ENCODE measurements around the gene RAP2C.

Gene RAP2C

DNA sequence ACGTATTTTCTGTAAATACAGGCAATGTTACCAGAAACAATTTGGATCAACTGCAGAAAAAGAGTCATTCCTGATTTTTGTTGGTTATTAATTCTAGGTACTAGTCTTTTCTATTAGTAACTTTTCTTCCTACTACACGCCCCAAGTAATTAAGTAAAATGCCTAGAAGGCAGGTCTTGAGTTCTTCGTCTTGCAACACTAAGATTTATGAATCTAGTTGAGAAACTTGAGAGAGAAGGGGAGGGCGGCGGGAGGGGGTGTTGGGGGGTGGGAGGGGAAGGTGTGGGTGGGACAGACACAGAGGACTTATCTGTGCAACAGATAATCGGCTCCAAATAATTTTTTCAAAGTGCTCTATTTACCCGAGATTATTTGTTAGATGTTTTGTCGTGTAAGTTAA is 3.0 kb downstream of the RAP2C start:
- H3K27me3 Mint-ChIP-seq, result no peaks in the 10 kb centered on the region
- peaks cover 48% of the 10 kb centered on the region for H3K4me1 Mint-ChIP-seq (ENCODE audit: low read depth)
- peak overlapping the region; percentile 96 for H3K4me3 Mint-ChIP-seq
- peaks cover 10% of the 10 kb centered on the region for H3K36me3 Mint-ChIP-seq
- peak overlapping the region; percentile 97 for H3K27ac Mint-ChIP-seq
- no peaks in the 10 kb centered on the region for H3K9me3 Mint-ChIP-seq (ENCODE audit: low read depth)

DNA sequence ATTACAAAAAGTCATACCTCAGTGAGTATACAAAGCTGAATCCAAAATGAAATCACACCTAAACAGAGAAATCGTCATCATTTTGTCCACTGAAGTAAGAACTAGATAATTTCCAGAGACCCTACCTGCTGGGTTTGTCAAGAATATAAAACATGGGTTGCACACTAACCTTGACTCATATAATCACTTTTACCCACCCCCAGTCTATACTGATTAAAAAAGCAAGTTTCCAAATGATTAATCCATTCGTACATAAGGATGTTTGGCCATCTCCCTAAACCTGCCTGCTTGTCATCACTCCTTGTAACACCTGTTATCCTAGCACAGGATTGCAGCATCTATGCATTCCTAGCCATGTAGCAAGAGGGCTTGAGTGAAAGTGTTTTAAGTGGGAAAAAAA is 4.7 kb downstream of the RAP2C start:
- Mint-ChIP-seq H3K4me1 (ENCODE audit: low read depth) (peaks cover 57% of the 10 kb centered on the region), H3K36me3 (peaks cover 10% of the 10 kb centered on the region), H3K27me3 (no peaks in the 10 kb centered on the region), H3K4me3 (peak overlapping the region; percentile 80), H3K27ac (peak overlapping the region; percentile 68), H3K9me3 (ENCODE audit: low read depth) (no peaks in the 10 kb centered on the region)

DNA sequence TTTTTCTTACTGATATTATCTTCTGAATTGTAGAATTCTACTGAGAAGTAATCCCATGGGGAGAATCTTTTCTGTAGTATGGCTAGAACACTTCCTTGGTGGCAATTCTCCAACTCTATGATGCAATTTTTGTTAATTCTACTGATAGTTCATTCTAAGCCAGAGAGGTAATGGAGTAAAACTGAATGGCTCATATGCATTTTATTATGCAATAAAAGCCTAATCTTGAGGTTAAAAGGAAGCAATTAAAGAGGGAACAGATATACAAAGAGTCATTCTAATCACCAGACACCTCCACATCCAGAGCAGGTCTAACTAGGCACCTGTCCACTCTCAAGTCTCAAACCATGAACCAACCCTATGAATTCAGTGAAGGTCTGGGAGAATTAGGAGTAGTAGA is 9.7 kb downstream of the RAP2C start:
- Mint-ChIP-seq H3K36me3 (peaks cover 9% of the 10 kb centered on the region), H3K4me1 (ENCODE audit: low read depth) (peaks cover 61% of the 10 kb centered on the region), H3K9me3 (ENCODE audit: low read depth) (no peaks in the 10 kb centered on the region), H3K27ac (peak overlapping the region; percentile 3), H3K4me3 (peak overlapping the region; percentile 11), H3K27me3 (no peaks in the 10 kb centered on the region)

DNA sequence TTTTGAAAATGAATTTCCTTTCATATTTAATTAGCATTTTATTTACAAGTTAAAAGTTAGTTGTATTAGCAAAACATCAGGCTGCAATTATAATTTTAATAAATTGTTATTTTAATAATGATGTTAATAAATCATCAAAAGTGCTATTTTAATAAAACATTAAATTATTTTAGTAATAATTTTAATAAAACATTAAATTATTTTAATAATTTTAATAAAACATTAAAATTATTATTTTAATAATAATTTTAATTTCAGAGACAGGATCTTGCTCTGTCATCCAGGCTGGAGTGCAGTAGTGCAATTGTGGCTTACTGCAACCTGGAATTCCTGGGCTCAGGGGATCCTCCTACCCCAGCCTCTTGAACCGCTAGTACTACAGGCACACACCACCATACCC is 10.8 kb downstream of the RAP2C start:
- Mint-ChIP-seq H3K4me3 (no peak overlapping the region), H3K4me1 (ENCODE audit: low read depth) (peaks cover 56% of the 10 kb centered on the region), H3K36me3 (peaks cover 5% of the 10 kb centered on the region), H3K9me3 (ENCODE audit: low read depth) (no peaks in the 10 kb centered on the region), H3K27me3 (no peaks in the 10 kb centered on the region), H3K27ac (no peak overlapping the region)

GRCh38 chrX:132207996-132208395 is 11.3 kb downstream of the RAP2C start:
- no peak overlapping the region for H3K27ac Mint-ChIP-seq
- H3K27me3 Mint-ChIP-seq, result no peaks in the 10 kb centered on the region
- H3K36me3 Mint-ChIP-seq, result peaks cover 5% of the 10 kb centered on the region
- H3K4me3 Mint-ChIP-seq, result no peak overlapping the region
- H3K4me1 Mint-ChIP-seq (ENCODE audit: low read depth), result peaks cover 56% of the 10 kb centered on the region
- no peaks in the 10 kb centered on the region for H3K9me3 Mint-ChIP-seq (ENCODE audit: low read depth)

DNA sequence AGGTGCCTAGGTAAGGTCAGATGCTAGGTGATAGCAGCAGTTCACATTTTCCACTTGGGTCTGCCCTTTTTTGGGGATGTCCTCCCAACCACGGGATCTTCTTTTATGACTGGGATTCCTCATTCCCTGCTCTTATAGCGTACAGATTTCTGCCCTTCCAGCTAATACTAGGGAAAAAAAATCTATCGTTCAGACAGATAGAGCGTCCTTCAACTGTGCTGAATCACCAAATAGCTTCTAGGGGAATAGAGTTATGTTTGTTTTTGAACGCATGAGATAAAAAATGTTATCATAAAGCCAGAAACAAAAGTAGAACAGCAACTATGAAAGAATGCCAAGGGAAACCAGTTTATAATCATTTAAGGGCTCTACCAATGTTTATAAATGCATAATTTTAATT is 13.0 kb downstream of the RAP2C start:
- no peak overlapping the region for H3K27ac Mint-ChIP-seq
- no peak overlapping the region for H3K4me3 Mint-ChIP-seq
- peaks cover 2% of the 10 kb centered on the region for H3K36me3 Mint-ChIP-seq
- no peaks in the 10 kb centered on the region for H3K27me3 Mint-ChIP-seq
- peaks cover 41% of the 10 kb centered on the region for H3K4me1 Mint-ChIP-seq (ENCODE audit: low read depth)
- no peaks in the 10 kb centered on the region for H3K9me3 Mint-ChIP-seq (ENCODE audit: low read depth)

DNA sequence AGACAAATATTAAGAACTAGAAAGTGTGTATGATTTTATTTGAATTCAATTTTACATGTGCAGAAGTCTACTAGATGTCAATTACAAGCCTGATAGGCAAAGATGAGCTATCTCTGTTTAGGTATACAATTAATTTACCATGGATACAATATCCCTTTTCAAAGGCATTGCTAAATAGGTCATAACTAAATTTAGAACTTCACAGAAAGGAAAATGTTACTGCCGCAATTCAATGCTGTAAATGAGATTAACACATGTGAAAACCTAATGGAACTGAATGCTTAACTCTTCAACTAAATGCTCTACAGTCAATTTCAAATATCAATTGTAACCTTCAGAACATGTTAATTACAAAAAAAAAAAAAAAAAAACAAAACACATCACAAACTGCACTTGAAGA is 14.6 kb downstream of the RAP2C start:
- no peak overlapping the region for H3K27ac Mint-ChIP-seq
- H3K9me3 Mint-ChIP-seq (ENCODE audit: low read depth), result no peaks in the 10 kb centered on the region
- peaks cover 2% of the 10 kb centered on the region for H3K36me3 Mint-ChIP-seq
- H3K27me3 Mint-ChIP-seq, result no peaks in the 10 kb centered on the region
- H3K4me1 Mint-ChIP-seq (ENCODE audit: low read depth), result peaks cover 27% of the 10 kb centered on the region
- no peak overlapping the region for H3K4me3 Mint-ChIP-seq

GRCh38 chrX:132200976-132201375 is 18.3 kb downstream of the RAP2C start:
- Mint-ChIP-seq H3K36me3 (peaks cover 6% of the 10 kb centered on the region), H3K27ac (no peak overlapping the region), H3K27me3 (no peaks in the 10 kb centered on the region), H3K4me1 (ENCODE audit: low read depth) (peaks cover 7% of the 10 kb centered on the region), H3K4me3 (no peak overlapping the region), H3K9me3 (ENCODE audit: low read depth) (peaks cover 5% of the 10 kb centered on the region)

DNA sequence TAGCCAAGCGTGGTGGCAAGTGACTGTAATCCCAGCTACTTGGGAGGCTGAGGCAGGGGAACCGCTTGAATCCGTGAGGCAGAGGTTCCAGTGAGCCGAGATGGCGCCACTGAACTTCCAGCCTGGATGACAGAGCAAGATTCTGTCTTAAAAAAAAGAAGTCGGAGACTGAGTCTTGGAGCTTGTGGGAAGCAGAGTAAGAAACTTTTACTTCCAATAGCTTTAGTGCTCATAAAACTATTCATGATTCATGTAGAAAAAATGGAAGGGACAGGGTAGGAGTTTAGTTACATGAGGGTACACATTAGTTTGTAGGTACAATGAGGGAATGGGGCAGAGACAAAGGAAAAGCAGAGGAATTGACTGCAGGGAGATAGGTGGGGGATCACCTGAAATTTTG is 19.3 kb downstream of the RAP2C start:
- Mint-ChIP-seq H3K27ac (peak overlapping the region; percentile 54), H3K36me3 (peaks cover 6% of the 10 kb centered on the region), H3K4me1 (ENCODE audit: low read depth) (peaks cover 5% of the 10 kb centered on the region)

DNA sequence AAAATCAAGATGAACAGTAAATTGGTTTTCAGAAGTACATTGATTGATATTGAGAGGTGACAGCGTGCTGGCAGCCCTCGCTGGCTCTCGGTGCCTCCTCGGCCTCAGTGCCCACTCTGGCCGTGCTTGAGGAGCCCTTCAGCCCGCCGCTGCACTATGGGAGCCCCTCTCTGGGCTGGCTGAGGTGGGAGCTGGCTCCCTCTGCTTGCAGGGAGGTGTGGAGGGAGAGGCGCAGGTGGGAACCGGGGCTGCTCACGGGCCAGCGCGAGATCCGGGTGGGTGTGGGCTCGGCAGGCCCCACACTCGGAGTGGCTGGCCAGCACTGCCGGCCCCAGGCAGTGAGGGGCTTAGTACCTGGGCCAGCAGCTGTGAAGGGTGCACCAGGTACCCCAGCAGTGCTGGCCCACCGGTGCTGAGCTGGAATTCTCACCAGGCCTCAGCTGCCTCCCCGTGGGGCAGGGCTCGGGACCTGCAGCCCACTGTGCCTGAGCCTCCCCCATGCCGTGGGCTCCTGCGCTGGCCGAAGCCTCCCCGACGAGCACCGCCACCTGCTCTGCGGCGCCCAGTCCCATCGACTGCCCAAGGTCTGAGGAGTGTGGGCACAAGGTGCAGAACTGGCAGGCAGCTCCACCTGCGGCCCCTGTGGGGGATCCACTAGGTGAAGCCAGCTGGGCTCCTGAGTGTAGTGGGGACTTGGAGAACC is 25.2 kb downstream of the RAP2C start:
- Mint-ChIP-seq H3K27me3 (no peaks in the 10 kb centered on the region), H3K4me3 (no peak overlapping the region), H3K27ac (no peak overlapping the region), H3K9me3 (ENCODE audit: low read depth) (peaks cover 5% of the 10 kb centered on the region), H3K36me3 (peaks cover 6% of the 10 kb centered on the region), H3K4me1 (ENCODE audit: low read depth) (no peaks in the 10 kb centered on the region)

More for the DNA sequence above, 19.3 kb downstream of the RAP2C start:
- Mint-ChIP-seq H3K4me3 (no peak overlapping the region), H3K27me3 (no peaks in the 10 kb centered on the region), H3K9me3 (ENCODE audit: low read depth) (peaks cover 5% of the 10 kb centered on the region)

GRCh38 chrX:132191938-132192337 is 27.3 kb downstream of the RAP2C start:
- no peak overlapping the region for H3K4me3 Mint-ChIP-seq
- no peak overlapping the region for H3K27ac Mint-ChIP-seq
- H3K9me3 Mint-ChIP-seq (ENCODE audit: low read depth), result peaks cover 5% of the 10 kb centered on the region
- no peaks in the 10 kb centered on the region for H3K27me3 Mint-ChIP-seq
- H3K36me3 Mint-ChIP-seq, result peaks cover 6% of the 10 kb centered on the region
- H3K4me1 Mint-ChIP-seq (ENCODE audit: low read depth), result no peaks in the 10 kb centered on the region

- no peaks in the 10 kb centered on the region for H3K27me3 Mint-ChIP-seq
- H3K27ac Mint-ChIP-seq, result no peak overlapping the region
- H3K4me1 Mint-ChIP-seq (ENCODE audit: low read depth), result no peaks in the 10 kb centered on the region
- H3K9me3 Mint-ChIP-seq (ENCODE audit: low read depth), result no peaks in the 10 kb centered on the region
- no peak overlapping the region for H3K4me3 Mint-ChIP-seq
- H3K36me3 Mint-ChIP-seq, result no peaks in the 10 kb centered on the region
These were observed 31.1 kb downstream of the RAP2C start for GRCh38 chrX:132188175-132188574.

DNA sequence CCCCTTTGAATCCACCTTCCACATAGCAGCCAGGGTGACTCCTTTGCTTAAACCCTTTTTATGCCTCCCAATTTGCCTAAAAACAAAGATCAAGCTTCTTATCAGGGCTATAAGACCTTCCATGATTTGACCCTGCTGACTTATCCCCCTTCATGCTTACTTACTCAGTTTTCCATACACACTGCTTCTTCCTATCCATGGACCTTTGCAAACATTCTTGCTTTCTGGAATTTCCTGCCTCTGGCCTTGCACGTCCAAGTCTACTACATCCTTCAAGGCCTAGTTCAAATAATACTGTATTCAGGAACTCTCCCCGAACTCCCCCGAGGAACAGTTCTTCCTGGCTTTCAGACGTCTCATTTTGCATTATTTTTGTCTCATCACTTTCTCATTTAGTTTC is 31.8 kb downstream of the RAP2C start:
- H3K4me1 Mint-ChIP-seq (ENCODE audit: low read depth), result no peaks in the 10 kb centered on the region

GRCh38 chrX:132184871-132185270 is 34.4 kb downstream of the RAP2C start:
- no peaks in the 10 kb centered on the region for H3K4me1 Mint-ChIP-seq (ENCODE audit: low read depth)
- peaks cover 2% of the 10 kb centered on the region for H3K36me3 Mint-ChIP-seq
- H3K4me3 Mint-ChIP-seq, result no peak overlapping the region
- H3K9me3 Mint-ChIP-seq (ENCODE audit: low read depth), result no peaks in the 10 kb centered on the region
- no peaks in the 10 kb centered on the region for H3K27me3 Mint-ChIP-seq
- no peak overlapping the region for H3K27ac Mint-ChIP-seq

More for the DNA sequence above, 31.8 kb downstream of the RAP2C start:
- no peak overlapping the region for H3K4me3 Mint-ChIP-seq
- no peaks in the 10 kb centered on the region for H3K36me3 Mint-ChIP-seq
- no peaks in the 10 kb centered on the region for H3K27me3 Mint-ChIP-seq
- H3K27ac Mint-ChIP-seq, result no peak overlapping the region
- H3K9me3 Mint-ChIP-seq (ENCODE audit: low read depth), result no peaks in the 10 kb centered on the region

DNA sequence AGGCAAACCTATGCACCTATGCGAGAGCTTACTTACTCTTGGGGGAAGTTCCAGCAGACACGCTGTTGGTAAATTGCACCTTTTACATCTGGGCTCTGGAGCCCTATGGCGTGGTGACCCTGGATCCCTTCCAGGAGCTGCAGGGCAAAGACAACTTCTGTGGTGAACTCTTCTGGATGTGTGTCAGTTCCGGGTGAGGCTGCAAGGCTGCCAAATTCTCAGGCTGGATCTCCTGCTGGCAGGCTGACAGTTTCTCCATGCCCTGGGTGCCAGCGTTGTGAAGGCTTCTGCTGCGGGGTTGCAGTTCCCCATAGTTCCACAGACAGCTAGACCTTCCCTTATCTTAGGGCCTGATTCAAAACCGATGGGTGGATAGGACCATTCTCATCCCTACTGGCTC is 37.9 kb downstream of the RAP2C start:
- no peak overlapping the region for H3K27ac Mint-ChIP-seq
- no peaks in the 10 kb centered on the region for H3K27me3 Mint-ChIP-seq
- no peak overlapping the region for H3K4me3 Mint-ChIP-seq
- no peaks in the 10 kb centered on the region for H3K9me3 Mint-ChIP-seq (ENCODE audit: low read depth)
- H3K36me3 Mint-ChIP-seq, result peaks cover 2% of the 10 kb centered on the region
- no peaks in the 10 kb centered on the region for H3K4me1 Mint-ChIP-seq (ENCODE audit: low read depth)

DNA sequence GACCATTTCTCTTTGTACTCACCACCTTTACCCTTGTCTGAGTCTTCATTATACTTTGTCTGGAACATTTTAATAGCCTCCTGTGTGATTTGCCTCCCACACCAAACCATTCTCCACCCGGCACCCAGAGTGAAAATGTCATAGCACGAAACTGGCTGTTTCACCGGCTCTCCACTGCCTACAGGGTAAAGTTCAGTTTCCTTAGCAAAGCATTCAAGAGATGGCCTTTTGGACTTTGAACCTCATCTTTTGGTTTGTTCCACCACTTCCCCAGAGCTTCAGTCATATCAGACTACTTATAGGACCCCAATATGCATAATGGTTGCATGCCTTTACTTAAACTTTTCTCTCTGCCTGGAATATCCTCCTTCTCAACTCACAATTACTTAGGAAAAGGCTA is 38.3 kb downstream of the RAP2C start:
- Mint-ChIP-seq H3K27me3 (no peaks in the 10 kb centered on the region), H3K4me3 (no peak overlapping the region), H3K4me1 (ENCODE audit: low read depth) (no peaks in the 10 kb centered on the region), H3K36me3 (peaks cover 2% of the 10 kb centered on the region), H3K9me3 (ENCODE audit: low read depth) (no peaks in the 10 kb centered on the region), H3K27ac (no peak overlapping the region)

All from activated naive CD8-positive, alpha-beta T cell (primary cell).